ENCODE results near the gene TBX3. TPM values are rescaled to one million over a fixed set of nuclear protein-coding genes. Genes with fewer than 3 reads are reported as not detected.

The TBX3 gene
- total and polyA plus RNA-seq, 5 donors from 2014 or later = not detected

DNA sequence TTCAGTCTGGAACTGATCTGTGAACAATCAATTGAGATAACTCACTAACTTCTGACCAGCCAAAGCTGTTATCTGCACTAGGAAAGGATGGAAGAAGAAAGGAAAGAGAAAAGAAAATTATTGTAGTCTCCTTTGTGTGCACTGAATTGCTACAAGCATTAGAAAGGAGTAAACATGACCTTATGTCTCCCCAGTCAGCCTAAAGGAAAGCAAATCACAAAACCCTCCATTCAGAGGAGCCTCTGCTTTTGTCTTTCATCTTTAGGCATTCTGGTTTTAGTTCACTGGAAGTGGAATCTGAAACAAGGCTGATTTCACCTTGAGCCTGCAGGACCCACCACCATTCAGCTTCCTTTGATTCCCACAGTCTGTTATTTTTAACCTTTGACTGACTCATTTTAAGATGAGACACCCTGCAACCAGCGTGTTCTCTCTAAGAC lies 26.0 kb downstream of the TBX3 start:
- Mint-ChIP-seq H3K9me3 (peaks cover 0 to 5% (median 0%) of the 10 kb centered on the region in 7 donors), H3K27me3 (peaks cover 19% of the 10 kb centered on the region), H3K27ac (no peak overlapping the region), H3K36me3 (no peaks in the 10 kb centered on the region), H3K4me3 (no peak overlapping the region), H3K4me1 (peaks cover 0 to 2% (median 0%) of the 10 kb centered on the region in 4 donors)
- H3K36me3 ChIP-seq (ENCODE audit: control insufficient read depth, insufficient read depth, low read length) = no peaks in the 10 kb centered on the region
- H3K4me3 ChIP-seq (ENCODE audit: low read depth, low read length) = no peak overlapping the region
- DNase-seq = no peak
- H3K9me3 ChIP-seq (ENCODE audit: control insufficient read depth in 2 of 2, low read length in 2 of 2) = no peaks in the 10 kb centered on the region
- H3K27ac ChIP-seq (ENCODE audit: insufficient read depth, low read length, poor library complexity, severe bottlenecking) = no peak overlapping the region
- no peak for ATAC-seq (ENCODE audit: low read depth in 2 of 2)
- H3K27me3 ChIP-seq (ENCODE audit: control insufficient read depth, insufficient read depth, low read length) = peaks cover 3% of the 10 kb centered on the region
- no peaks in the 10 kb centered on the region for H3K4me1 ChIP-seq (ENCODE audit: control insufficient read depth, insufficient read depth, low read length, poor library complexity, severe bottlenecking)

DNA sequence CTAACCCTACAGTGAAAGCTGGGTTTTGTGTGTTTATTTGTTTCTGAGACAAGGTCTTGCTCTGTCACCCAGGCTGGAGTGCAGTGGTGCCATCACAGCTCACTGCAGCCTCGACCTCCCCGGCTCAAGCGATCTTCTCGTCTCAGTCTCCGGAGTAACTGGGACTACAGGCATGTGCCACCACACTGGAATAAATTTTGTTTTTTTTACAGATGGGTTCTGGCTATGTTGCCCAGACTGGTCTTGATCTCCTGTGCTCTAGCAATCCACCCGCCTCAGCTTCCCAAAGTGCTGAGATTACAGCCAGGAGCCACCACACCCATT lies 26.4 kb downstream of the TBX3 start:
- Mint-ChIP-seq H3K27me3 (peaks cover 15% of the 10 kb centered on the region), H3K9me3 (peaks cover 0 to 5% (median 0%) of the 10 kb centered on the region in 7 donors), H3K36me3 (no peaks in the 10 kb centered on the region), H3K27ac (no peak overlapping the region), H3K4me3 (no peak overlapping the region), H3K4me1 (no peaks in the 10 kb centered on the region)
- no peak for DNase-seq
- H3K27me3 ChIP-seq (ENCODE audit: control insufficient read depth, insufficient read depth, low read length) = no peaks in the 10 kb centered on the region
- H3K4me3 ChIP-seq (ENCODE audit: low read depth, low read length) = no peak overlapping the region
- H3K36me3 ChIP-seq (ENCODE audit: control insufficient read depth, insufficient read depth, low read length) = no peaks in the 10 kb centered on the region
- H3K27ac ChIP-seq (ENCODE audit: insufficient read depth, low read length, poor library complexity, severe bottlenecking) = no peak overlapping the region
- H3K9me3 ChIP-seq (ENCODE audit: control insufficient read depth in 2 of 2, low read length in 2 of 2) = no peaks in the 10 kb centered on the region
- ATAC-seq (ENCODE audit: low read depth in 2 of 2) = no peak
- no peaks in the 10 kb centered on the region for H3K4me1 ChIP-seq (ENCODE audit: control insufficient read depth, insufficient read depth, low read length, poor library complexity, severe bottlenecking)

DNA sequence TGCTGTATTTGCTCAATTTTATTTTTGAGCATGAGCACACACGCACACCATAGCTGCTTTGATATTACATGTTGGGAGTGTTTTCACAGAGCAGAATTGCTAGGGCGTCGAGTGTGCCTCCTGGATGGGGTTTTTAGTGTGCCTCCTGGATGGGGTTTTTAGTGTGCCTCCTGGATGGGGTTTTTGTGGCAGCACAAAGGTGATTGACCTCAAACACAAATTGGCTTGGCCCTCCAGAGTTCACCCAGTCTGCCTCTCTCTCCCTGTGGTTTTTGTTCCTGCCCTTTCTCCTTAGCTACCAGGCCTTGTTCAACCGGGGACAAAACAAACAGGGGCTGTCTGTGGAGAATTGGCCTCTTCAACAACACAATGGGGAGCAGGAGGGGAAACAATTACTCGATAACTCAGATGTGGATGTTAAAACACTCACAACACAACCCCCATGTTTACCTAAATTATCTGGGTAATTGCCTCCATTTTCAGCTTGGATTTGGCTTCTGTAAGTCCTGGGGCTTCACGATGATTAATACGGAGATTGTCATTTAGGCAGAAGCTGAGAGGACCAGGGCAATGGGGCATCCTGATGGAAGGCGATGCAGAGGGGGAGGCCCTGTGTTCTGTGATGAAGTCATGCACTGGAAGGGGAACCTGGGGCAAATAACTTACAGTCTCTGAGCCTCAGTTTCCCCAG lies 26.9 kb downstream of the TBX3 start:
- ATAC-seq (ENCODE audit: low read depth in 2 of 2) (no peak), DNase-seq (no peak)
- H3K4me3 Mint-ChIP-seq = no peak overlapping the region
- Histone ChIP-seq H3K9me3 (ENCODE audit: control insufficient read depth in 2 of 2, low read length in 2 of 2) (no peaks in the 10 kb centered on the region), H3K27ac (ENCODE audit: insufficient read depth, low read length, poor library complexity, severe bottlenecking) (no peak overlapping the region), H3K4me1 (ENCODE audit: control insufficient read depth, insufficient read depth, low read length, poor library complexity, severe bottlenecking) (no peaks in the 10 kb centered on the region), H3K27me3 (ENCODE audit: control insufficient read depth, insufficient read depth, low read length) (no peaks in the 10 kb centered on the region), H3K4me3 (ENCODE audit: low read depth, low read length) (no peak overlapping the region), H3K36me3 (ENCODE audit: control insufficient read depth, insufficient read depth, low read length) (no peaks in the 10 kb centered on the region)
- H3K4me1 Mint-ChIP-seq = no peaks in the 10 kb centered on the region
- H3K27ac Mint-ChIP-seq = no peak overlapping the region
- H3K27me3 Mint-ChIP-seq = peaks cover 11% of the 10 kb centered on the region
- no peaks in the 10 kb centered on the region for H3K36me3 Mint-ChIP-seq
- peaks cover 0 to 5% (median 0%) of the 10 kb centered on the region in 7 donors for H3K9me3 Mint-ChIP-seq

DNA sequence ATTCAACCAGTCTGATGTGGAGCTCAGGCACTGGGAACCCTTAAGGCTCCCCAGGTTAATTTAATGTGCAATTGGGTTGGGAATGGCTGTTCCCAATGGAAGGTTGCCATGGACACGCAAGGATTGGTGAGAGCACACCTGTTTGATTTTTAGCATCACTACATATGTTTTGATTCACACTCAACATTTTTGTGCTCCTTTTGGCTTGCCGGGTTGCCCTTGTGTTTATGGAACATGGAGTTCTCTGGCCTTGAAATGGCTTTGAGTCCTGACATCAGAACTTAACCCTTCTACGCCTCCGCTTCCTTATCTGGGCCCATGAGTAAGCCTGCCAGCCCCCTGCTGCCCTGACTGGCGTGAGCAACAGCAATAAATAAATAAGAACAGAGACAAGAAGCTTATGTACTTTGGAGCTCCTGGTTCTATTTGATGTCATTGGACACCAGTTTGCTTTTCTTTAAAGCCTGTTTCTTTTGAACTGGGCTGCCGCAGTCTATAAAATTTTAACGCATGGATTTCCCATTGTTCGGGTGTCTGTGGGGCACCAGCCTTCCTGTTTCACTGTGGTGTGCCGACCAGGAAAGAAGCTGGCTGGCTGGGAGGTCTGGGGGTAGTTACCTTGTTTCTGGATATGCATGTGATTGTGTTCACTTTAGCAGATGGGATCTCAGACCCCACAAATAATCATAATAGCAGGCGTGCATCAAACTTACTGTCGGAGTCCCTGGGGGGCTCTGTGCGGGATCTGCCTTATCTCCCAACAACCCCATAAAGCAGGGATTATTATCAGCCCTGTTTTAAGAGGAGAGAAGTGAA lies 27.8 kb downstream of the TBX3 start:
- ATAC-seq (ENCODE audit: low read depth in 2 of 2) = no peak
- no peaks in the 10 kb centered on the region for H3K36me3 ChIP-seq (ENCODE audit: control insufficient read depth, insufficient read depth, low read length)
- Mint-ChIP-seq H3K4me1 (peaks cover 0 to 1% (median 0%) of the 10 kb centered on the region in 4 donors), H3K4me3 (no peak overlapping the region), H3K27ac (no peak overlapping the region), H3K36me3 (no peaks in the 10 kb centered on the region), H3K27me3 (peaks cover 16% of the 10 kb centered on the region), H3K9me3 (peaks cover 0 to 5% (median 0%) of the 10 kb centered on the region in 7 donors)
- H3K9me3 ChIP-seq (ENCODE audit: control insufficient read depth in 2 of 2, low read length in 2 of 2) = no peaks in the 10 kb centered on the region
- no peaks in the 10 kb centered on the region for H3K4me1 ChIP-seq (ENCODE audit: control insufficient read depth, insufficient read depth, low read length, poor library complexity, severe bottlenecking)
- no peak for DNase-seq
- H3K27ac ChIP-seq (ENCODE audit: insufficient read depth, low read length, poor library complexity, severe bottlenecking) = no peak overlapping the region
- H3K4me3 ChIP-seq (ENCODE audit: low read depth, low read length) = no peak overlapping the region
- H3K27me3 ChIP-seq (ENCODE audit: control insufficient read depth, insufficient read depth, low read length) = no peaks in the 10 kb centered on the region

GRCh38 chr12:114649585-114649984 lies 34.4 kb downstream of the TBX3 start:
- no peak overlapping the region for H3K4me3 Mint-ChIP-seq
- peaks cover 0 to 7% (median 0%) of the 10 kb centered on the region in 7 donors for H3K9me3 Mint-ChIP-seq
- Histone ChIP-seq H3K4me3 (ENCODE audit: low read depth, low read length) (no peak overlapping the region), H3K4me1 (ENCODE audit: control insufficient read depth, insufficient read depth, low read length, poor library complexity, severe bottlenecking) (no peaks in the 10 kb centered on the region), H3K27ac (ENCODE audit: insufficient read depth, low read length, poor library complexity, severe bottlenecking) (no peak overlapping the region), H3K36me3 (ENCODE audit: control insufficient read depth, insufficient read depth, low read length) (no peaks in the 10 kb centered on the region), H3K9me3 (ENCODE audit: control insufficient read depth in 2 of 2, low read length in 2 of 2) (no peaks in the 10 kb centered on the region), H3K27me3 (ENCODE audit: control insufficient read depth, insufficient read depth, low read length) (no peaks in the 10 kb centered on the region)
- no peak overlapping the region for H3K27ac Mint-ChIP-seq
- peaks cover 0 to 1% (median 0%) of the 10 kb centered on the region in 4 donors for H3K4me1 Mint-ChIP-seq
- H3K36me3 Mint-ChIP-seq = no peaks in the 10 kb centered on the region
- H3K27me3 Mint-ChIP-seq = peaks cover 16% of the 10 kb centered on the region
- DNase-seq (no peak), ATAC-seq (ENCODE audit: low read depth in 2 of 2) (no peak)

DNA sequence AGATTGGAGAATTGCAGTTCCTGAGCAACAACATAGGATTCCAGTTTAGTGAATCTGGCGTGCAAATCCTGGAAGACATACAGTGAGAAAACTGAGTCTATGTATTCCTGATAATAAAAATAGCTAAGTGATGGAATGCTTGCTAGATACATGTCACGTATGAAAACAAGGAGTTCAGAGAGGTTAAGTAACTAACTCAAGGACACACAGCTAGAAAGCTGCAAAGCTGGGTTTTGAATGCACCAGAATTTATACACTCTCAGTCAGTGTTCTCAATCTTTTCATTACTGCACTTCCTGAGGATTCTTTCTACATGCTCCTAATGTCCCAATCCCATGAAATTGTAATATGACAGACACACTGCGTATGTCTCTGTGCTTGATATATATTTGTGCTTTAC lies 35.3 kb downstream of the TBX3 start:
- H3K36me3 ChIP-seq (ENCODE audit: control insufficient read depth, insufficient read depth, low read length) = no peaks in the 10 kb centered on the region
- no peak overlapping the region for H3K27ac ChIP-seq (ENCODE audit: insufficient read depth, low read length, poor library complexity, severe bottlenecking)
- Mint-ChIP-seq H3K27me3 (peaks cover 9% of the 10 kb centered on the region), H3K27ac (no peak overlapping the region), H3K4me1 (peaks cover 0 to 1% (median 0%) of the 10 kb centered on the region in 4 donors), H3K36me3 (no peaks in the 10 kb centered on the region), H3K4me3 (no peak overlapping the region), H3K9me3 (peaks cover 0 to 6% (median 0%) of the 10 kb centered on the region in 7 donors)
- H3K4me3 ChIP-seq (ENCODE audit: low read depth, low read length) = no peak overlapping the region
- H3K4me1 ChIP-seq (ENCODE audit: control insufficient read depth, insufficient read depth, low read length, poor library complexity, severe bottlenecking) = no peaks in the 10 kb centered on the region
- no peaks in the 10 kb centered on the region for H3K9me3 ChIP-seq (ENCODE audit: control insufficient read depth in 2 of 2, low read length in 2 of 2)
- no peak for ATAC-seq (ENCODE audit: low read depth in 2 of 2)
- DNase-seq = no peak
- H3K27me3 ChIP-seq (ENCODE audit: control insufficient read depth, insufficient read depth, low read length) = no peaks in the 10 kb centered on the region

GRCh38 chr12:114638790-114639435 lies 45.1 kb downstream of the TBX3 start:
- Mint-ChIP-seq H3K4me1 (no peaks in the 10 kb centered on the region), H3K4me3 (no peak overlapping the region), H3K9me3 (no peaks in the 10 kb centered on the region), H3K27me3 (peaks cover 4% of the 10 kb centered on the region), H3K36me3 (no peaks in the 10 kb centered on the region), H3K27ac (no peak overlapping the region)
- Histone ChIP-seq H3K4me3 (ENCODE audit: low read depth, low read length) (no peak overlapping the region), H3K9me3 (ENCODE audit: control insufficient read depth in 2 of 2, low read length in 2 of 2) (no peaks in the 10 kb centered on the region), H3K27me3 (ENCODE audit: control insufficient read depth, insufficient read depth, low read length) (no peaks in the 10 kb centered on the region), H3K4me1 (ENCODE audit: control insufficient read depth, insufficient read depth, low read length, poor library complexity, severe bottlenecking) (no peaks in the 10 kb centered on the region), H3K27ac (ENCODE audit: insufficient read depth, low read length, poor library complexity, severe bottlenecking) (no peak overlapping the region), H3K36me3 (ENCODE audit: control insufficient read depth, insufficient read depth, low read length) (no peaks in the 10 kb centered on the region)
- ATAC-seq (ENCODE audit: low read depth in 2 of 2) (no peak), DNase-seq (no peak)

All from CD4-positive, CD25-positive, alpha-beta regulatory T cell (primary cell).